Muscle of leg (tissue), 11 donors: Measurements from ENCODE around the gene KCNIP4. TPM values are rescaled to one million over a fixed set of nuclear protein-coding genes. Genes with fewer than 3 reads are reported as not detected.
"Not testable (repeated sequence)": the region's sequence is repeated elsewhere in the genome, so short reads cannot be mapped to it uniquely, and the experiment has no call there.

ENCODE experiments used
- DNase-seq: peaks from one replicate; pipeline ENCODE4 v3.0.0; 2013
- H3K27ac ChIP-seq: one replicate; pipeline ENCODE4 v1.5.1; 2013; ENCODE audit warnings: mild to moderate bottlenecking, low read length, control low read depth
- H3K27me3 ChIP-seq: one replicate; pipeline ENCODE4 v1.6.1; 2013; ENCODE audit warnings: low read length; ENCODE audit not compliant: control insufficient read depth, insufficient read depth
- H3K36me3 ChIP-seq: one replicate; pipeline ENCODE4 v1.6.1; 2013; ENCODE audit warnings: low read length; ENCODE audit not compliant: control insufficient read depth, insufficient read depth
- H3K4me1 ChIP-seq: one replicate; pipeline ENCODE4 v1.6.1; 2013; ENCODE audit warnings: low read length; ENCODE audit not compliant: control insufficient read depth, insufficient read depth
- H3K4me3 ChIP-seq: one replicate; pipeline ENCODE4 v1.5.1; 2013; ENCODE audit warnings: low read length, control low read depth
- H3K9me3 ChIP-seq: replicated peaks from 2 replicates; pipeline ENCODE4 v1.6.1; 2013; ENCODE audit warnings: low read depth, low read length; ENCODE audit not compliant: control insufficient read depth
- WGBS: methylation state at CpG from one replicate; pipeline ENCODE4 v1.1.5; 2013; ENCODE audit warnings: missing lambda C conversion rate; ENCODE audit not compliant: insufficient coverage; 5-methylcytosine and 5-hydroxymethylcytosine counted together
- polyA plus RNA-seq, 8 donors: library from polyadenylated mRNA; unstranded; fragments of 120-200 nt; gene quantifications; one replicate each; pipeline versions ENCODE4 v1.2.1 to v1.2.3, GENCODE V29; 2013; ENCODE audit warnings: inconsistent platforms in 1 of 8, low replicate concordance in 1 of 8; ENCODE audit not compliant: insufficient read length in 8 of 8, insufficient read depth in 1 of 8
- total RNA-seq: library from RNA; stranded (reverse); fragments of 120-200 nt; gene quantifications from one replicate; pipeline ENCODE4 v1.2.4, GENCODE V29; 2013

KCNIP4 gene
- total and polyA plus RNA-seq, 9 donors: 0.44 to 2.8 (median 1.6) TPM

DNA sequence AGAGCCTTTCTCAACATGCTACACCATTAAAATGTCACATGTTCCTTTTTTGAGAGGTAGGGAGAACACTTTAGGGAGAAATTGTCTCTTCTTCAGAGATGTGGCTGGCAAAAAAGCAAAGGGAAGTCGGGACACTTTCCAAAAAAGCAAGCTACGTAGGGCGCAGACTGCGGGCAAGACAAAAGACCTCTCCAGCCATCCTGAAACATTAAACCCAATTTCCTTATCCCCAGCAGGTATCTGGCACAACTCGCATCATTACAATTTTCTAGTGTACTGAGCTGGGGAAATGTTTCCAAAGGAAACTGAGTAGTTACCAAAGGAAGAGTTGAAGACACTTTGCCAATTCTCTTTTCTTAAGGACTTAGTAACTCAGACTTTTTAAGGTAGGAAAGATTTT, 1132.3 kb downstream of the KCNIP4 start:
- H3K27me3 ChIP-seq: no peaks in the 10 kb centered on the region
- H3K36me3 ChIP-seq: no peaks in the 10 kb centered on the region
- no peak for DNase-seq
- H3K4me1 ChIP-seq: no peaks in the 10 kb centered on the region
- no peak overlapping the region for H3K27ac ChIP-seq
- H3K4me3 ChIP-seq: no peak overlapping the region
- H3K9me3 ChIP-seq: no peaks in the 10 kb centered on the region
- WGBS: no CpG with 5 or more reads among the region's 5 CpGs

- WGBS: no CpG with 5 or more reads among the region's 1 CpG
- no peak overlapping the region for H3K4me3 ChIP-seq
- no peaks in the 10 kb centered on the region for H3K9me3 ChIP-seq
- no peaks in the 10 kb centered on the region for H3K4me1 ChIP-seq
- DNase-seq: peak; percentile 47
- H3K27me3 ChIP-seq: no peaks in the 10 kb centered on the region
- no peaks in the 10 kb centered on the region for H3K36me3 ChIP-seq
- no peak overlapping the region for H3K27ac ChIP-seq
Observed at GRCh38 chr4:20813700-20814099, 1134.9 kb downstream of the KCNIP4 start.

GRCh38 chr4:20809812-20810211, 1138.8 kb downstream of the KCNIP4 start:
- 16% methylated on average over 4 of the region's 4 CpGs for WGBS
- Histone ChIP-seq H3K9me3 (no peaks in the 10 kb centered on the region), H3K27me3 (no peaks in the 10 kb centered on the region), H3K4me1 (no peaks in the 10 kb centered on the region), H3K4me3 (no peak overlapping the region), H3K27ac (no peak overlapping the region), H3K36me3 (no peaks in the 10 kb centered on the region)
- no peak for DNase-seq

DNA sequence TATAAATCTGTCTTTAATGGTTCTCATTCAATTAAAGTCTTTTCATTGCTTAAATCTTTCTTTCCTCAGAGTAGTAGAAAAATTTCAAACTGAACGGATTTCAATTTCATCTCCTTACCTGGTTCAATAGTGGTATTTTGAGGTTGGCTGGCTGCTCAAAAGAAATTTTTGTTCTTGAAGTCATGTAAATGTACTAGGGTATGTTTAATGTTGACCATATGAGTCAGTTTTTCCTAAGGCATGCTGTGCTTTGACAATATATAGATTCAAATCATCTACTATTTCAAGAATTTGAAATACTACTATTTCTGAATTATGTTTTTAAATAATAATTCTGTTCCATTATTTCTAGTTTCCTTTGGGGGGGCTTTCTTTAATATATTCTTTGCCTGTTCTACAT, 1142.9 kb downstream of the KCNIP4 start:
- WGBS: no CpG with 5 or more reads among the region's 1 CpG
- no peak for DNase-seq
- Histone ChIP-seq H3K27ac (no peak overlapping the region), H3K9me3 (peaks cover under 1% of the 10 kb centered on the region), H3K4me1 (no peaks in the 10 kb centered on the region), H3K36me3 (no peaks in the 10 kb centered on the region), H3K4me3 (no peak overlapping the region), H3K27me3 (no peaks in the 10 kb centered on the region)

GRCh38 chr4:20787940-20788665, 1160.5 kb downstream of the KCNIP4 start:
- no CpG with 5 or more reads among the region's 2 CpGs for WGBS
- Histone ChIP-seq H3K9me3 (no peaks in the 10 kb centered on the region), H3K4me3 (no peak overlapping the region), H3K36me3 (no peaks in the 10 kb centered on the region), H3K4me1 (no peaks in the 10 kb centered on the region), H3K27ac (no peak overlapping the region), H3K27me3 (no peaks in the 10 kb centered on the region)
- DNase-seq: peak; percentile 5

DNA sequence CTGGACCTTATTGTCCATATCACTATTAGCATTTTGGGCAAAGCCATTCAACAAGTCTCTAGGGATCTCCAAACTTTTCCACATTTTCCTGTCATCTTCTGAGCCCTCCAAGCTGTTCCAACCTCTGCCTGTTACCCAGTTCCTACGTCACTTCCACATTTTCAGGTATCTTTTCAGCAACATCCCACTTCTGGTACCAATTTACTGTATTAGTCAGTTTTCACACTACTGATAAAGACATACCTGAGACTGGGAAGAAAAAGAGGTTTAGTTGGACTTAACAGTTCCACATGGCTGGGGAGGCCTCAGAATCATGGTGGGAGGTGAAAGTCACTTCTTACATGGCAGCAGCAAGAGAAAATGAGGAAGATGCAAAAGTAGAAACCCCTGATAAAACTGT, 1165.4 kb downstream of the KCNIP4 start:
- H3K27me3 ChIP-seq, H3K27ac ChIP-seq, H3K36me3 ChIP-seq, H3K9me3 ChIP-seq, DNase-seq, H3K4me1 ChIP-seq, H3K4me3 ChIP-seq: not testable (repeated sequence)
- WGBS: no CpG with 5 or more reads among the region's 1 CpG

GRCh38 chr4:20778896-20779295, 1169.7 kb downstream of the KCNIP4 start:
- no peak for DNase-seq
- Histone ChIP-seq H3K27me3 (no peaks in the 10 kb centered on the region), H3K4me3 (no peak overlapping the region), H3K27ac (no peak overlapping the region), H3K4me1 (no peaks in the 10 kb centered on the region), H3K9me3 (peaks cover 6% of the 10 kb centered on the region), H3K36me3 (no peaks in the 10 kb centered on the region)
- no CpG with 5 or more reads among the region's 1 CpG for WGBS

- Histone ChIP-seq H3K36me3 (no peaks in the 10 kb centered on the region), H3K4me1 (no peaks in the 10 kb centered on the region), H3K27me3 (no peaks in the 10 kb centered on the region), H3K27ac (no peak overlapping the region), H3K4me3 (no peak overlapping the region), H3K9me3 (no peaks in the 10 kb centered on the region)
- WGBS: 27% methylated on average over 5 of the region's 14 CpGs
- DNase-seq: peak; percentile 74
Observed at GRCh38 chr4:20773144-20773997, 1175.2 kb downstream of the KCNIP4 start.

DNA sequence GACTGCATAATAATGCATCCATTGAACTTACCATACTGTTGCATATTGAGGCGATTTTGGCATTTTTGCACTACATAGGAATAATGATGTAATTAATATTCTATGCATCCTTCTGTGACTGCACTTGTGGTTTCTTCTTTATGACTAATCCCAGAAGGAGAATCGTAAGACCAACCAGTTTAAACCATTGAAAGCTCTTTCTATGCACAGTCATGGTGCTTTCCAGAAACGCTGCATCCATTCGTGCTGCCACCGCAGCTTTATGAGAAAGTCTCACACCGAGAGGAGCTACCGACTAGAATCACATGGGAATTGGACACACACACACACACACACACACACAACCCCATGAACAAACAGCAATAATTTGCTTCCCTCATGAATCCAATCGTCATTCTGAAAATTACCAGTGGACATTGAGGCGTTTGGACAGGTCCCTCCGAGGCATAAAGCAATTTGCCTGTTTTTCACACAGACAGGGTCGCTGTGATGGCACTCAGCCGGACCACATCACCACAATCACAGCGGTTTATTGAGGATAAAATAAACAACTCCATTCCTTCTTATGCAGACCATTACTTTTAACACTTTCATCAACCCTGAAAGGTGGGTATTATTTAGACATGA, 1184.1 kb downstream of the KCNIP4 start:
- DNase-seq: no peak

GRCh38 chr4:20761826-20762225, 1186.7 kb downstream of the KCNIP4 start:
- no peak overlapping the region for H3K4me3 ChIP-seq
- no peak for DNase-seq
- H3K4me1 ChIP-seq: no peaks in the 10 kb centered on the region
- no peaks in the 10 kb centered on the region for H3K9me3 ChIP-seq
- no CpG with 5 or more reads among the region's 1 CpG for WGBS
- no peaks in the 10 kb centered on the region for H3K27me3 ChIP-seq
- no peaks in the 10 kb centered on the region for H3K36me3 ChIP-seq
- H3K27ac ChIP-seq: no peak overlapping the region

More for the DNA sequence above, 1184.1 kb downstream of the KCNIP4 start:
- Histone ChIP-seq H3K27ac (no peak overlapping the region), H3K4me3 (no peak overlapping the region), H3K36me3 (no peaks in the 10 kb centered on the region), H3K27me3 (no peaks in the 10 kb centered on the region), H3K9me3 (no peaks in the 10 kb centered on the region), H3K4me1 (no peaks in the 10 kb centered on the region)
- WGBS: 52% methylated on average over 9 of the region's 13 CpGs
